Kidney (tissue), 14 donors: ENCODE results near the gene SCN5A. TPM values are rescaled to one million over a fixed set of nuclear protein-coding genes. Genes with fewer than 3 reads are reported as not detected.

Experiments
- DNase-seq, 5 donors: peaks; one replicate each; pipeline ENCODE4 v3.0.0-alpha.2; 2013 to 2020
- FAIRE-seq: peaks from 2 replicates; lab custom pipeline; 2012; peaks lifted over from hg19 to GRCh38; lab: Jason Lieb, UNC
- H3K27ac ChIP-seq, 2 donors: one replicate each; pipeline ENCODE4 v1.7.0; 2013; ENCODE audit warnings: low read depth in 2 of 2, low read length in 2 of 2, inconsistent platforms in 1 of 2
- H3K27me3 ChIP-seq: one replicate; pipeline ENCODE4 v1.7.1; 2013; ENCODE audit warnings: low read length, inconsistent platforms; ENCODE audit not compliant: control insufficient read depth, insufficient read depth
- H3K36me3 ChIP-seq, 3 donors: one replicate each; pipeline versions ENCODE4 v1.7.0 to v1.7.1; 2013; ENCODE audit warnings: low read length in 3 of 3, control low read depth in 1 of 3, inconsistent platforms in 1 of 3; ENCODE audit not compliant: insufficient read depth in 3 of 3, control insufficient read depth in 2 of 3
- H3K4me1 ChIP-seq, 3 donors: one replicate each; pipeline versions ENCODE4 v1.7.0 to v1.7.1; 2013; ENCODE audit warnings: low read length in 3 of 3, inconsistent platforms in 1 of 3, low read depth in 1 of 3; ENCODE audit not compliant: control insufficient read depth in 2 of 3, insufficient read depth in 2 of 3
- H3K4me3 ChIP-seq, 3 donors: one replicate each; pipeline versions ENCODE4 v1.7.0 to v1.8.1; 2013; ENCODE audit warnings: low read length in 3 of 3, control low read depth in 1 of 3, inconsistent platforms in 1 of 3
- H3K9ac ChIP-seq, 3 donors: one replicate each; pipeline versions ENCODE4 v1.7.0 to v1.7.1; 2013; ENCODE audit warnings: low read length in 3 of 3, control low read depth in 1 of 3, inconsistent platforms in 1 of 3
- H3K9me3 ChIP-seq, 3 donors: one replicate each; pipeline versions ENCODE4 v1.7.0 to v1.7.1; 2013; ENCODE audit warnings: low read length in 3 of 3, control low read depth in 1 of 3, inconsistent platforms in 1 of 3; ENCODE audit not compliant: control insufficient read depth in 2 of 3, insufficient read depth in 1 of 3
- intact Hi-C: fragments of 100-400 bp; cut with DNase I; formaldehyde crosslinking; loops from one replicate; pipeline ENCODE4 v1.11.1; 2022
- polyA plus RNA-seq: library from polyadenylated mRNA; stranded (reverse); fragments of 350-450 nt; fragmentation: Illumina TruSeq; extraction: RNeasy Lipid Tissue Mini Kit (QIAGEN cat#74804); gene quantifications from one replicate; pipeline ENCODE4 v1.2.3, GENCODE V29; 2014; ENCODE audit warnings: low read depth, low replicate concordance; ENCODE audit not compliant: insufficient read depth
- total RNA-seq: library from RNA; stranded (reverse); fragmentation: NEBNext Ultra II Directional; extraction: Animal tissue kit (Norgen Biotek cat#: 25700); gene quantifications from one replicate; pipeline ENCODE4 v1.2.1, GENCODE V29; 2021
- TF ChIP-seq, protein P1 (sequence below): IDR thresholded peaks from 3 replicates; pipeline ENCODE4 v1.5.1; 2012; ENCODE audit warnings: mild to moderate bottlenecking, moderate library complexity, borderline replicate concordance; ENCODE audit not compliant: insufficient read depth; ENCODE audit errors: extremely low read depth
- donor health status: control.
- donor health status: control.
- donor health status: control.
- donor health status: control.
- donor health status: control.
- donor health status: DM: yes; HTN: yes; CAD: no.
- donor health status: Normal renal cell carcinoma (clear cell type).

Gene SCN5A
- total and polyA plus RNA-seq, 2 donors from 2014 or later, result 0.06 to 0.72 TPM

DNA sequence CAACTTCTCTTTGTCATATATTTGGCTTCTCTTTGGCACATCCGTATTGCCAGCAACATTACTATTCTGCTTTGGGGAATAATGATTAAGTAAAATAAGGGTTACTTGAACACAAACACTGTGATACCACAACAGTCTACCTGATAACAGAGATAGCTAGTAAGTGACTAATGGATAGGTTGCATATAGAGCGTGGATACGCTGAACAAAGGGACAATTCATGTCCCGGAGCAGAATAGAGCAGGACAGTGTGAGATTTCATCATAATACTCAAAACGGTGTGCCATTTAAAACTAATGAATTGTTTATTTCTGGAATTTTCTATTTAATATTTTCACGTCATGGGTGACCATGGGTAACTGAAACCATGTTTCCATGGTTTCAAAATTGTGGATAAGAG lies 54.1 kb downstream of the SCN5A start:
- DNase-seq, result no peak
- no peaks in the 10 kb centered on the region for H3K36me3 ChIP-seq
- intact Hi-C loops, result no loop called here
- FAIRE-seq, result no peak
- H3K4me1 ChIP-seq, result no peaks in the 10 kb centered on the region
- H3K9ac ChIP-seq, result no peak overlapping the region
- H3K27me3 ChIP-seq, result no peaks in the 10 kb centered on the region
- TF ChIP-seq, protein P1, sequence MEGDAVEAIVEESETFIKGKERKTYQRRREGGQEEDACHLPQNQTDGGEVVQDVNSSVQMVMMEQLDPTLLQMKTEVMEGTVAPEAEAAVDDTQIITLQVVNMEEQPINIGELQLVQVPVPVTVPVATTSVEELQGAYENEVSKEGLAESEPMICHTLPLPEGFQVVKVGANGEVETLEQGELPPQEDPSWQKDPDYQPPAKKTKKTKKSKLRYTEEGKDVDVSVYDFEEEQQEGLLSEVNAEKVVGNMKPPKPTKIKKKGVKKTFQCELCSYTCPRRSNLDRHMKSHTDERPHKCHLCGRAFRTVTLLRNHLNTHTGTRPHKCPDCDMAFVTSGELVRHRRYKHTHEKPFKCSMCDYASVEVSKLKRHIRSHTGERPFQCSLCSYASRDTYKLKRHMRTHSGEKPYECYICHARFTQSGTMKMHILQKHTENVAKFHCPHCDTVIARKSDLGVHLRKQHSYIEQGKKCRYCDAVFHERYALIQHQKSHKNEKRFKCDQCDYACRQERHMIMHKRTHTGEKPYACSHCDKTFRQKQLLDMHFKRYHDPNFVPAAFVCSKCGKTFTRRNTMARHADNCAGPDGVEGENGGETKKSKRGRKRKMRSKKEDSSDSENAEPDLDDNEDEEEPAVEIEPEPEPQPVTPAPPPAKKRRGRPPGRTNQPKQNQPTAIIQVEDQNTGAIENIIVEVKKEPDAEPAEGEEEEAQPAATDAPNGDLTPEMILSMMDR, result no peak
- no peaks in the 10 kb centered on the region for H3K9me3 ChIP-seq
- H3K4me3 ChIP-seq, result no peak overlapping the region
- H3K27ac ChIP-seq, result no peak overlapping the region

- Histone ChIP-seq H3K27me3 (no peaks in the 10 kb centered on the region), H3K27ac (no peak overlapping the region), H3K4me3 (no peak overlapping the region), H3K9me3 (no peaks in the 10 kb centered on the region), H3K9ac (no peak overlapping the region), H3K4me1 (no peaks in the 10 kb centered on the region), H3K36me3 (no peaks in the 10 kb centered on the region)
- DNase-seq, result peak in 1 of 5 donors; percentile 4
- TF ChIP-seq, protein P1, result no peak
- FAIRE-seq, result no peak
- intact Hi-C loops, result no loop called here
Measured at GRCh38 chr3:38590521-38590920, 59.0 kb downstream of the SCN5A start.

DNA sequence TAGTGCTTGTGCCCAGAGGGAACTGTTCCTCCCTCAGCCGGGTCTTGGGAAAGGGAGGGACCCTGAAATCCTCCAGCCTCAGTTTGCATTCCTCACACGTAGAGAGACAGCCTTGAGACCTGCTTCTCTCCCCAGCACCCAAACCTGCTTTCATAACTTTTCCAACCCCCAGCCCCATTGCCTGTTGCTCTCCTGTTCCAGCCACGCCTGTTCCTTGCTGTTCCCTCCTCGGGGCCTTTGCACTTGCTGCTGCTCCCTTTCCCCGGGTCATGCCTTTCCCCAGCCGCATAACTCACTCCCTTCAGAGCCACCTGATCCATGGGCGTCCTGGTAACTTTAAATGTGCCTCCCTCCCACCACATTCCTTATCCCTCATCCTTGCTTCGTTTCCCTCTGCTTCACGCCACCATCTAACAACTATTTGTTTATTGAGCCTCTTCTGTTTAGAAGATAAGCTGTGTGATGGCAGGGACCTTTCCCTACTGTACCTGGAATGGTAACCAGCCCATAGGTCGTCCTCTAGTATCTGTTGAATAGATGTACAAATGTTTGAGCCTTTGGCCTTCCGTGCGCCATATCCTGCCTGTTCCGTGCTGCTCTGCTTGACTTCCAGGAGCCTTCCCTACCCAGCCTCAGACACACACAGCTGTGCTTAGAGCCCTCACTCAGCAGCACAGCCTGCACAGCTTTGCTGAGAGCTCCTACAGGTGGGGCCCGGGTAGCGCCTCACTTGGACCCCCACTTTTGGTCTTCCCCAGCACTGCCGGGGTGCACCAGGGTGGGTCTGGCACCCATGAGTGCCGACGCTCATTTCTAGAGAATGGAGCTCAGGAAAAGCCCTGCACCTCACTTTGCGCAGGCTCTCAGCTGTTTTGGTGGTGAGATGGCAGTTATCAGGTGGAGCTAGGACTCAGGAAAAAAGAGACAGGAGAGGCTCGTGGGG lies 60.2 kb downstream of the SCN5A start:
- H3K4me1 ChIP-seq, result no peaks in the 10 kb centered on the region
- no peaks in the 10 kb centered on the region for H3K27me3 ChIP-seq
- intact Hi-C loops, result no loop called here
- H3K27ac ChIP-seq, result no peak overlapping the region
- TF ChIP-seq, protein P1, result no peak
- DNase-seq (peak in 3 of 5 donors; percentile 5 to 22 (median 9)), FAIRE-seq (no peak)
- H3K36me3 ChIP-seq, result no peaks in the 10 kb centered on the region
- no peak overlapping the region for H3K4me3 ChIP-seq
- H3K9ac ChIP-seq, result no peak overlapping the region
- H3K9me3 ChIP-seq, result no peaks in the 10 kb centered on the region
